ENCODE measurements around the gene CD59. TPM values are rescaled to one million over a fixed set of nuclear protein-coding genes. Genes with fewer than 3 reads are reported as not detected.

Gene CD59
- polyA plus RNA-seq, 1 donor from 2014 or later, result 248 TPM

GRCh38 chr11:33769542-33769941, 33.3 kb upstream of the CD59 start:
- Histone ChIP-seq H3K9ac (ENCODE audit: low read length) (no peak overlapping the region), H3F3A (ENCODE audit: insufficient read depth, low read length, poor library complexity, severe bottlenecking) (no peaks in the 10 kb centered on the region), H4K20me1 (ENCODE audit: insufficient read depth) (no peaks in the 10 kb centered on the region), H3K27ac (ENCODE audit: low read length) (no peak overlapping the region), H2AFZ (ENCODE audit: low read depth, low read length) (no peak overlapping the region), H3K4me3 (ENCODE audit: low read length) (no peak overlapping the region), H3K9me3 (ENCODE audit: low read length) (no peaks in the 10 kb centered on the region), H3K4me2 (ENCODE audit: low read length) (no peak overlapping the region), H3K9me2 (ENCODE audit: insufficient read depth, low read length) (no peaks in the 10 kb centered on the region), H3K36me3 (ENCODE audit: insufficient read depth, low read length) (peaks cover 6% of the 10 kb centered on the region), H3K27me3 (ENCODE audit: insufficient read depth, low read depth, low read length) (peaks cover under 1% of the 10 kb centered on the region), H3K79me2 (replicated peaks; ENCODE audit: insufficient read depth, low read length) (peaks cover 17% of the 10 kb centered on the region)
- TF ChIP-seq EP300 (conservative IDR thresholded peaks at IDR 0.05; ENCODE audit: poor library complexity, severe bottlenecking), result no peak
- no peak for TF ChIP-seq EZH2 (IDR thresholded peaks at IDR 0.05; ENCODE audit: borderline replicate concordance, insufficient read depth, low read length, poor library complexity, severe bottlenecking)
- no peak for TF ChIP-seq POLR2AphosphoS5 (IDR thresholded peaks at IDR 0.05)
- no peak for TF ChIP-seq TAF1 (IDR thresholded peaks at IDR 0.05; ENCODE audit: low read depth)
- TF ChIP-seq RAD21 (conservative IDR thresholded peaks at IDR 0.05), result no peak
- TF ChIP-seq SMC3 (conservative IDR thresholded peaks at IDR 0.05; ENCODE audit: poor library complexity), result no peak
- TF ChIP-seq MXI1 (conservative IDR thresholded peaks at IDR 0.05; ENCODE audit: poor library complexity, severe bottlenecking), result no peak
- TF ChIP-seq REST (IDR thresholded peaks at IDR 0.05; ENCODE audit: borderline replicate concordance), result no peak
- TF ChIP-seq, protein P1, sequence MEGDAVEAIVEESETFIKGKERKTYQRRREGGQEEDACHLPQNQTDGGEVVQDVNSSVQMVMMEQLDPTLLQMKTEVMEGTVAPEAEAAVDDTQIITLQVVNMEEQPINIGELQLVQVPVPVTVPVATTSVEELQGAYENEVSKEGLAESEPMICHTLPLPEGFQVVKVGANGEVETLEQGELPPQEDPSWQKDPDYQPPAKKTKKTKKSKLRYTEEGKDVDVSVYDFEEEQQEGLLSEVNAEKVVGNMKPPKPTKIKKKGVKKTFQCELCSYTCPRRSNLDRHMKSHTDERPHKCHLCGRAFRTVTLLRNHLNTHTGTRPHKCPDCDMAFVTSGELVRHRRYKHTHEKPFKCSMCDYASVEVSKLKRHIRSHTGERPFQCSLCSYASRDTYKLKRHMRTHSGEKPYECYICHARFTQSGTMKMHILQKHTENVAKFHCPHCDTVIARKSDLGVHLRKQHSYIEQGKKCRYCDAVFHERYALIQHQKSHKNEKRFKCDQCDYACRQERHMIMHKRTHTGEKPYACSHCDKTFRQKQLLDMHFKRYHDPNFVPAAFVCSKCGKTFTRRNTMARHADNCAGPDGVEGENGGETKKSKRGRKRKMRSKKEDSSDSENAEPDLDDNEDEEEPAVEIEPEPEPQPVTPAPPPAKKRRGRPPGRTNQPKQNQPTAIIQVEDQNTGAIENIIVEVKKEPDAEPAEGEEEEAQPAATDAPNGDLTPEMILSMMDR (IDR thresholded peaks at IDR 0.05; ENCODE audit: poor library complexity, severe bottlenecking), result no peak

DNA sequence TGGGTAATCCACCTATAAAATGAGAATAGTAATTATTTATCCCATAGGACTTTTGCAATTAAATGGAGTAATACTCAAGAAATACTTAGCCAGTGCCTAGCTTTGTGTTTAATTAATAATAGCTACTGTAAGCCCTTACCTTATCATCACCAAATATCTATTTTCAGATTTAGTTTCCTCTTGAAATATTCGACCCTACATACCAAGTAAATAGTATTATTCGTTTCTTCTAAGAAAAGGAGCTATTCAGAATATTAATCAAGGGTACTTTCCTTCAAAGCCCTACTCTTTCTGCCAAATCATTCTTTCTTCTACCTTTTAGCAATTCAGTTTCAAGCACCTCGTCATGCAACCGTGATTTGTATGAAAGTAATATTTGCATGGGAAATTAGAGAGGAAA, 31.4 kb upstream of the CD59 start:
- no peaks in the 10 kb centered on the region for H4K20me1 ChIP-seq (ENCODE audit: insufficient read depth)

More for the DNA sequence above, 31.4 kb upstream of the CD59 start:
- Histone ChIP-seq H3K36me3 (ENCODE audit: insufficient read depth, low read length) (peaks cover 16% of the 10 kb centered on the region), H2AFZ (ENCODE audit: low read depth, low read length) (no peak overlapping the region), H3K27ac (ENCODE audit: low read length) (no peak overlapping the region), H3K79me2 (replicated peaks; ENCODE audit: insufficient read depth, low read length) (peaks cover 8% of the 10 kb centered on the region), H3F3A (ENCODE audit: insufficient read depth, low read length, poor library complexity, severe bottlenecking) (no peaks in the 10 kb centered on the region), H3K27me3 (ENCODE audit: insufficient read depth, low read depth, low read length) (no peaks in the 10 kb centered on the region), H3K4me2 (ENCODE audit: low read length) (no peak overlapping the region), H3K9me2 (ENCODE audit: insufficient read depth, low read length) (no peaks in the 10 kb centered on the region), H3K9me3 (ENCODE audit: low read length) (no peaks in the 10 kb centered on the region), H3K9ac (ENCODE audit: low read length) (no peak overlapping the region), H3K4me3 (ENCODE audit: low read length) (no peak overlapping the region)
- TF ChIP-seq MXI1 (conservative IDR thresholded peaks at IDR 0.05; ENCODE audit: poor library complexity, severe bottlenecking) (no peak), RAD21 (conservative IDR thresholded peaks at IDR 0.05) (no peak), EZH2 (IDR thresholded peaks at IDR 0.05; ENCODE audit: borderline replicate concordance, insufficient read depth, low read length, poor library complexity, severe bottlenecking) (no peak), EP300 (conservative IDR thresholded peaks at IDR 0.05; ENCODE audit: poor library complexity, severe bottlenecking) (no peak), TAF1 (IDR thresholded peaks at IDR 0.05; ENCODE audit: low read depth) (no peak)
